ENCODE results near the gene DCUN1D3.
"Not testable (repeated sequence)": the region's sequence is repeated elsewhere in the genome, so short reads cannot be mapped to it uniquely, and the experiment has no call there.

DCUN1D3 gene

DNA sequence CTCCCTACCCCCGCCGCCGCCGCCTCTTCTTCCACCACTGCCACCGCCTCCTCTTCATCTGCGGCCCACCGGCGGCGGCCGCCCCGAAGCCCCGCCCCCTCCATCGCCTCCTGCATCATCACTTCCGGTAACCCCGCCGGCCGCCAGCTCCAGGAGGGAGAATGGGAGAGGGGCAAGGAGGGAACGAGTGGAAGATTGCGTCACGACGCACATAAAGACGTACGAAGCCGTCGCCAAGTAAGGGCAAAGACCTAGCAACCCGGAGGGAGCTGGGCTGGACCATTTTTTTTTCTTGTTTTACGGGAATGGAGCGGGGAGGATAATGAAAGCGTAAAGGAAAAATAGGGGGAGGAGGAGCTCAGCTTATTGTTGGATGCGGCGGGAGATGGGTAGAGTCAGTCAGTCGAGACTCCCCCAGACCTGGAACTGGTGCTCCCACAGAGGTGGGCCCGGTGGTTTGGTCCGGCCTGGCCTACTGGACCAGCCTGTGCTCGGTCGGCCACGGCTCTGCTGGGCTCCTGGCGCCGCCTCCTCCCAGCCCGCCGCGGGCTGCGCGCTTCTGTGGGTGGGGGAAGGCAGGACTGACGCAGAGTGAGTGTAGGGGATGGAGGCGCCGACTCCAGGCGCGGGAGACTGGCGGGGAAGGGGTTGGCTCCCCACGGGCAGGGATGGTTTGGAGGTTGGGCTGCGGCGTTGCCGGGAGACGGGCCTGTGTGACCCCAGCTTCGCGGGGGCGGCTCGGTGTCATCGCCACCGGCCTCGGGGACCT is at the start of gene DCUN1D3, which contains the start of gene LYRM1:
Gene DCUN1D3 (minus strand): TSS at position 60 of the 769 bp plus-strand sequence. CDS start 37,820 bp downstream, outside the sequence.
Gene LYRM1 (plus strand): TSS at position 473 of the 769 bp plus-strand sequence. CDS start 14,785 bp downstream, outside the sequence.
- DNase-seq: peak; percentile 99

DNA sequence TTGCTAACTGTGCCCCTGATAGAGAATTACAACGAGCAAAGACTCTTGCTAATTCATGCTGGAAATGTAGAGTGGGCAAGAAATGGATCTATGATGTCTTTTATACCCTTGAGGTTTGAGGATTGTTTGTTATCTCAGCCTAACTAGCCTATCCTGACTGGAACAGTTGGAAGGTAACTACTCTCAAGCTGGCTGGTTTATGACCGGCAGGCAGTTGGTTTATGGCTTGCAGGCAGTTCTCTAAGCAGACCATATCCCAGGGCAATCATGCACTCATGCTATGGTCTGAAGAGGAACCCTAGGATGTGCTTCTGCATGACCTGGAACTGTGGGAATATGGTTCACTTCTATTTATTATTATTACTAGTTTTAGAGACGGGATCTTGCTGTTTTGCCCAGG is 49.5 kb upstream of the DCUN1D3 start:
- DNase-seq: no peak

DNA sequence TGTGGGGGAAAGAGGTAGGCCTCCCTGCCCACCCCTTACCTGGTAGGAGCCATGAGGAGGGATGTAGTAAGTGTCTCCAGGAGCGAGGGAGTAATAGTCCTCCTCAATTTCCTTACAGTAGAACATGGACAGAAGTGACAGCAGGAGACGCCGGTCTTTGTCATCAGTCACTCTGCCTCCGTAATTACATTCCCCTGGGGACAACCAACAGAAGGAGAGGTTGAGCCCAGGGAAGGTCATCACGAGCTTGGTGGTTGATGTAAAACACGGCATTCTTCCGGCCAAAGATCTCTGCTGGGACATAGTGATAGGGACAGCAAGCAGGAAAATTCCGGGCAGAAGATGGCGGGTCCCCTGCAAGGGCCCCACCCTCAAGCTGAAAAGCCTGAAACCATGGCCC is 48.3 kb upstream of the DCUN1D3 start:
- DNase-seq: no peak

GRCh38 chr16:20946015-20946629 is 46.0 kb upstream of the DCUN1D3 start:
- DNase-seq: no peak

- DNase-seq: not testable (repeated sequence)
Measured at GRCh38 chr16:20945575-20945875, 45.4 kb upstream of the DCUN1D3 start.

- DNase-seq: no peak
Measured at GRCh38 chr16:20944861-20945574, 44.9 kb upstream of the DCUN1D3 start.

DNA sequence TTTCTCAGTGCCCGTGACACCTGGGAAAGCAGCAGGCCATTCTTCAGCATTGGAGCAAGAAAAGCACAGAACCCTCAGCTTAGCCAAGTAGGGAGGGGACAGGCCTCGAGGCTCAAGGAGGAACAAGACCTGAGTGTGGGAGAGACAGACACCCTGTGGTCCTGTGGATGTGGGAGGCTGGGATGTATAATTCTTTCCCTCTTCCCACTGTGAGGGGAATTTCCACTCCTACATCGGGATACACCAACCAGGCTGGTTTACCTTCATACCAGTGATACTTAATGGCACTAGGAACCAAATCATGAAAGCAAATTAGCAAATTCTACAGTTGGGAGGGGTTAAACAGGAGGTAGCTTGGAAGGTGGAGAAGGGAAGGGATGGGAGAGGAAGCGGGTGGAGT is 42.1 kb upstream of the DCUN1D3 start:
- no peak for DNase-seq

- no peak for DNase-seq
Measured at GRCh38 chr16:20941636-20941926, 41.4 kb upstream of the DCUN1D3 start.

DNA sequence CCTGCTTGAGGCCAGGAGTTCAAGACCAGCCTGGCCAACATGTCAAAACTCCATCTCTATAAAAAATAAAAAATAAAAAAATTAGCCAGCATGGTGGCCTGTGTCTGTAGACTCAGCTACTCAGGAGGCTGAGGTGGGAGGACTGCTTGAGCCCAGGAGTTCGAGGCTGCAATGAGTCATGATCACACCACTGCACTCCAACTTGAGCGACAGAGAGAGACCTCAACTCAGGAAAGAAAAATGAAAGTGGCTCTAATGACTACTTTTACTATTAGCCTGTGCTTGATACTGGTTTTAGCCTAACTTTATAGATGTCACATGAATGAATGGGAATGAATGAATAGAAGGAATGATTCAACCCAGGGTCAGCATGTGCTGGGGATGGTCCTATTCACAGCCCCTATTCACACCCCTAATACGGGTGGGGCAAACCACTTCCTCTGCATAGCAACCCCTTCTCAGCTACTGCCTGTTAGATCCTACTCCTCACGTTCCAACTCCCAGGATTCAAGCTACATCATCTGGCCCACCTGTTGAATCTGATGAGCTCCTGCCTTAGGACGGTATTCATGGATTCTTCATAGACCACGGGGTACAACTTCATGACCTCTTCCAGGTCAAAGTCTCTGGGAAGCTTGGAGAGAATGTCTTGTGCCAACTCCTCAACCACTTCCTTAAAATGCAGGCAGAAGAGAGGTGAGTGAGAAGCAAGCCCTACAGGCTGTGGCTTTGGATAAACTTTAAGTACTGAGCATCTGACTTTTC is 40.9 kb upstream of the DCUN1D3 start:
- DNase-seq: no peak

- no peak for DNase-seq
Measured at GRCh38 chr16:20939611-20940010, 39.5 kb upstream of the DCUN1D3 start.

GRCh38 chr16:20938426-20938825 is 38.3 kb upstream of the DCUN1D3 start:
- no peak for DNase-seq

GRCh38 chr16:20937736-20938135 is 37.6 kb upstream of the DCUN1D3 start:
- no peak for DNase-seq

DNA sequence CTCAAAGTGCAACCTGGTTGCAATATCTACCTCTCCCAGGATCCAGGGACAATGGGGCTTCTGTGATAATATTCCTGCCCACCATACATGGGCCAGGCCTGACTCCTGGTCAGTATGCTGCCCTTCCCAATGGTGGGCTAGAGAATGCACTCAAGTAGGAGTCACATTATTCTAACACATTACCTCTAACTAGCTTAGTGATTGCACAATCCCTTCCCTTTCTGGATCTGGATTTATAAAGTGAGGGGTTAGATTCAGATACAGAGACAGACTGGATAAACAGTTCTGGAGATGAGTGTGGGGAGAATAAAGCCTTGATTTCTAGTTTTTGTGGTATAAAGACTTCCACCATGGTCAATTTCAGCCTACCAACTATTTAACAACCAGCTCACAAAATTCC is 33.4 kb upstream of the DCUN1D3 start:
- DNase-seq: no peak

GRCh38 chr16:20931066-20931600 is 31.0 kb upstream of the DCUN1D3 start:
- no peak for DNase-seq

- DNase-seq: no peak
Measured at GRCh38 chr16:20930365-20930690, 30.2 kb upstream of the DCUN1D3 start.

GRCh38 chr16:20929676-20930364 is 29.7 kb upstream of the DCUN1D3 start:
- DNase-seq: not testable (repeated sequence)

DNA sequence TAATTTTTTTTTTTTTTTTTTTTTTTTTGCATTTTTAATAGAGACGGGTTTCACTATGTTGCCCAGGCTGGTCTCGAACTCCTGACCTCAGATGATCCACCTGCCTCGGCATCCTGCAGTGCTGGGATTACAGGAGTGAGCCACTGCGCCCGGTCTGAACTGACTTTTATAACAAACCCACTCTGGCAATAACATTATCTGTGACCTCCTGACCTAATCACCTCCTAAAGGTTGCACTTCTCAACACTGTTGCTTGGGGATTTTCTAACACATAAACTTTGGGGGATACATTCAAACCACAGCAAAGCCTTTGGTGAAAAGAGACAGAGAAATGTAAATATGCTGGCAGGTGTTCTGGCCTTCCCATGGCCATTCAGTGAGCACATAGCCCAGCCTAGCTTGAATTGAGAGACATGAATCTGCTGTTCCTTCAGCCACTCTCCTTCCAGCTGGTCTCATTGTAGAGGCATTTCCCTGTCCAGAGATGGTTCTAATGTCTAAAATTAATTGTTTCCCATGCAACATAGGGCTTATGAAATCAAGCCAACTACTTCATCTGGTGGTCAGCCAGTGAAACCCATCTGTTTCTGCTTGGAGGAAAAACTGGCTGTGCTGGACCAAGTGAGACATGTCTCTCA is 28.7 kb upstream of the DCUN1D3 start:
- no peak for DNase-seq

DNA sequence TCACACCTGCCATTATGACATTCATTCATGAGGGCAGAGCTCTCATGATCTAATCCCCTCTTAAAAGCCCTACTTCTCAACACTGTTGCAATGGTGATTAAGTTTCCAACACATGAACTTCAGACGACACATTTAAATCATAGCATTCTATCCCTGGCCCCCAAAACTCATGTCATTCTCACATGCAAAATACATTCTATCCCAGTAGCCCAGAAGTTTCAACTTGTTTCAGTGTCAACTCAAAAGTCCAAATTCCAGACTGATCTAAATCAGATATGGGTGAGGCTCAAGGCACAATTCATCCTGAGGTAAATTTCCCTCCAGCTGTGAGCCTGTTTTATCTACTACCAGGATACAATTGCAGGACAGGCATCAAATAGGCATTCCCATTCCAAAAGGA is 25.6 kb upstream of the DCUN1D3 start:
- DNase-seq: no peak

DNA sequence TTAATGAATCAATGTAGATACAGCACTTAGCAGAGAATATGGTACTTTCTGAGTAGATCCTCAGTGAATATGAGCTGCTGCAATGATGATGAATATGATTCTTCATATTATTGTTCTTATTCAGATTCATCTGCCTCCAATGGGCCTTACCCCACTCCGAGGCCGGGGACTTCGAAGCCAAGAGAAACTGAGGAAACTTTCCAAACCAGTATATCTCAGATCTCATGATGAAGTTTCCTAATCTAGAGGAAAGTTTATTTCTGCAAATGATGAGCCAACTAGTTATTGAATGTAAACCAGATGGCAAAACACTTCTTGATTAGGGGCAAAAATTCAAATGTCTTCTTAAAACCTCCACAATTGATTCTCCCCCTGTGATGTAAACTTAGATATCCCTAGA is 23.7 kb upstream of the DCUN1D3 start:
- DNase-seq: no peak

- DNase-seq: no peak
Measured at GRCh38 chr16:20920799-20921198, 20.6 kb upstream of the DCUN1D3 start.

GRCh38 chr16:20920091-20920490 is 19.9 kb upstream of the DCUN1D3 start:
- no peak for DNase-seq
